Lower leg skin (tissue), 3 donors: ENCODE measurements around the gene SFXN2.

Experiments
- POLR2A ChIP-seq, 2 donors: fragments of 450-650 bp; IDR thresholded peaks; one replicate each; pipeline ENCODE4 v1.6.1; 2016 to 2017; ENCODE audit warnings: antibody characterized with exemption in 2 of 2, mild to moderate bottlenecking in 1 of 2, moderate library complexity in 1 of 2
- TF ChIP-seq, protein P1 (sequence below), 3 donors: fragments of 450-650 bp; IDR thresholded peaks; one replicate each; pipeline ENCODE4 v1.5.1; 2016; ENCODE audit warnings: antibody characterized with exemption in 3 of 3, mild to moderate bottlenecking in 3 of 3, moderate library complexity in 2 of 3

DNA sequence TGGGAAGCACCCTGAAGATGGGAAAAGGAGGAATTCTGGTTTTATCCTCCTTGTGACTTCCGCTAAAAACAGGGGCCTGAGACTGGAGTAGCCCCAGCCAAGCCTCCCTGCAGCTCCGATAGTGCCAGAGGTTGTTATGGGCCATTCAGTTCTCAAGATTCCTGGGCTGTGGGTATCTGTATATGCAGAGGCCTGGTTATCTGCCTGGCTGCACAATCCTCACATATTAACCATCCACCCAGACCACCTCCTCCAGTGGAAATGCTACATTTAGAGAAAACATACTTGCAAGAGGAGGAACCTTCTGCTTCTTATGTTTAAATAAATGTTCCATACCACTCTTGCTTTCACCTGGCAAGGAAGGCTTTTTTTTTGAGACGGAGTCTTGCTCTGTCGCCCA lies 34.8 kb upstream of the SFXN2 start:
- TF ChIP-seq, protein P1, sequence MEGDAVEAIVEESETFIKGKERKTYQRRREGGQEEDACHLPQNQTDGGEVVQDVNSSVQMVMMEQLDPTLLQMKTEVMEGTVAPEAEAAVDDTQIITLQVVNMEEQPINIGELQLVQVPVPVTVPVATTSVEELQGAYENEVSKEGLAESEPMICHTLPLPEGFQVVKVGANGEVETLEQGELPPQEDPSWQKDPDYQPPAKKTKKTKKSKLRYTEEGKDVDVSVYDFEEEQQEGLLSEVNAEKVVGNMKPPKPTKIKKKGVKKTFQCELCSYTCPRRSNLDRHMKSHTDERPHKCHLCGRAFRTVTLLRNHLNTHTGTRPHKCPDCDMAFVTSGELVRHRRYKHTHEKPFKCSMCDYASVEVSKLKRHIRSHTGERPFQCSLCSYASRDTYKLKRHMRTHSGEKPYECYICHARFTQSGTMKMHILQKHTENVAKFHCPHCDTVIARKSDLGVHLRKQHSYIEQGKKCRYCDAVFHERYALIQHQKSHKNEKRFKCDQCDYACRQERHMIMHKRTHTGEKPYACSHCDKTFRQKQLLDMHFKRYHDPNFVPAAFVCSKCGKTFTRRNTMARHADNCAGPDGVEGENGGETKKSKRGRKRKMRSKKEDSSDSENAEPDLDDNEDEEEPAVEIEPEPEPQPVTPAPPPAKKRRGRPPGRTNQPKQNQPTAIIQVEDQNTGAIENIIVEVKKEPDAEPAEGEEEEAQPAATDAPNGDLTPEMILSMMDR (IDR thresholded peaks at IDR 0.05) = no peak
- no peak for TF ChIP-seq POLR2A (IDR thresholded peaks at IDR 0.05)
